CD4-positive, alpha-beta memory T cell (primary cell): Measurements from ENCODE around the gene UTS2B. TPM values are rescaled to one million over a fixed set of nuclear protein-coding genes. Genes with fewer than 3 reads are reported as not detected.

Source experiments
- CTCF ChIA-PET: fragments of 350-600 bp; sonication (Branson Sonifier 250); formaldehyde crosslinking; loops from one replicate; lab custom pipeline; 2021; ENCODE audit warnings: inconsistent platforms; ENCODE audit not compliant: partially characterized antibody; lab: Charles Lee
- POLR2A ChIA-PET: fragments of 350-600 bp; sonication (Branson Sonifier 250); formaldehyde crosslinking; loops from one replicate; lab custom pipeline; 2021; ENCODE audit not compliant: partially characterized antibody; lab: Charles Lee
- DNase-seq, 5 donors: peaks; one replicate each; pipeline versions ENCODE4 v3.0.0 to v3.0.0-alpha.2; 2020 to 2022; ENCODE audit warnings: mixed read lengths in 1 of 5
- H3K27ac ChIP-seq: one replicate; pipeline ENCODE4 v1.7.0; 2013; ENCODE audit warnings: low read depth, low read length
- H3K27me3 ChIP-seq: 2 replicates; pipeline ENCODE4 v1.7.0; 2013; ENCODE audit warnings: mild to moderate bottlenecking, low read length, moderate library complexity; ENCODE audit not compliant: insufficient read depth
- H3K36me3 ChIP-seq: 2 replicates; pipeline ENCODE4 v1.7.0; 2013; ENCODE audit warnings: mild to moderate bottlenecking, low read length, moderate library complexity; ENCODE audit not compliant: insufficient read depth
- H3K4me1 ChIP-seq: 2 replicates; pipeline ENCODE4 v1.7.0; 2013; ENCODE audit warnings: mild to moderate bottlenecking, low read length, moderate library complexity; ENCODE audit not compliant: insufficient read depth
- H3K4me3 ChIP-seq, 2 donors: one replicate each; pipeline ENCODE4 v1.7.0; 2013; ENCODE audit warnings: low read length in 2 of 2, mild to moderate bottlenecking in 1 of 2
- H3K9me3 ChIP-seq, 2 donors: one replicate each; pipeline ENCODE4 v1.7.0; 2013; ENCODE audit warnings: low read length in 2 of 2, control low read depth in 1 of 2; ENCODE audit not compliant: control insufficient read depth in 1 of 2
- H3K27ac Mint-ChIP-seq, 7 donors: one replicate each; pipeline ENCODE4 v1.8.0; 2020 to 2021; ENCODE audit warnings: mixed read lengths in 7 of 7, mild to moderate bottlenecking in 6 of 7, inconsistent platforms in 3 of 7, moderate library complexity in 3 of 7
- H3K27me3 Mint-ChIP-seq, 2 donors: one replicate each; pipeline ENCODE4 v1.8.0; 2020 to 2021; ENCODE audit warnings: mixed read lengths in 2 of 2
- H3K36me3 Mint-ChIP-seq, 2 donors: one replicate each; pipeline ENCODE4 v1.8.0; 2020 to 2021; ENCODE audit warnings: mixed read lengths in 2 of 2, inconsistent platforms in 1 of 2, mild to moderate bottlenecking in 1 of 2
- H3K4me1 Mint-ChIP-seq, 4 donors: one replicate each; pipeline ENCODE4 v1.8.0; 2020 to 2021; ENCODE audit warnings: mixed read lengths in 4 of 4, mild to moderate bottlenecking in 1 of 4
- H3K4me3 Mint-ChIP-seq, 8 donors: one replicate each; pipeline ENCODE4 v1.8.0; 2020 to 2021; ENCODE audit warnings: mixed read lengths in 8 of 8, mild to moderate bottlenecking in 7 of 8, moderate library complexity in 6 of 8, inconsistent platforms in 3 of 8
- H3K9me3 Mint-ChIP-seq, 8 donors: one replicate each; pipeline ENCODE4 v1.8.0; 2020 to 2021; ENCODE audit warnings: mixed read lengths in 8 of 8, mild to moderate bottlenecking in 5 of 8, inconsistent platforms in 3 of 8, moderate library complexity in 1 of 8
- intact Hi-C: fragments of 100-400 bp; cut with micrococcal nuclease; formaldehyde crosslinking; loops from one replicate; pipeline ENCODE4 v1.15.1; 2023
- polyA plus RNA-seq, 2 donors: library from polyadenylated mRNA; unstranded; fragments of 300-500 nt; fragmentation: Illumina TruSeq; gene quantifications; one replicate each; pipeline ENCODE4 v1.2.3, GENCODE V29; 2021
- total RNA-seq, 2 experiments: library from RNA; stranded (reverse); gene quantifications; one replicate each; pipeline ENCODE4 v1.2.3, GENCODE V29; 2021

Gene UTS2B, protein sequence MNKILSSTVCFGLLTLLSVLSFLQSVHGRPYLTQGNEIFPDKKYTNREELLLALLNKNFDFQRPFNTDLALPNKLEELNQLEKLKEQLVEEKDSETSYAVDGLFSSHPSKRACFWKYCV
- not detected for total RNA-seq
- polyA plus RNA-seq, result not detected

DNA sequence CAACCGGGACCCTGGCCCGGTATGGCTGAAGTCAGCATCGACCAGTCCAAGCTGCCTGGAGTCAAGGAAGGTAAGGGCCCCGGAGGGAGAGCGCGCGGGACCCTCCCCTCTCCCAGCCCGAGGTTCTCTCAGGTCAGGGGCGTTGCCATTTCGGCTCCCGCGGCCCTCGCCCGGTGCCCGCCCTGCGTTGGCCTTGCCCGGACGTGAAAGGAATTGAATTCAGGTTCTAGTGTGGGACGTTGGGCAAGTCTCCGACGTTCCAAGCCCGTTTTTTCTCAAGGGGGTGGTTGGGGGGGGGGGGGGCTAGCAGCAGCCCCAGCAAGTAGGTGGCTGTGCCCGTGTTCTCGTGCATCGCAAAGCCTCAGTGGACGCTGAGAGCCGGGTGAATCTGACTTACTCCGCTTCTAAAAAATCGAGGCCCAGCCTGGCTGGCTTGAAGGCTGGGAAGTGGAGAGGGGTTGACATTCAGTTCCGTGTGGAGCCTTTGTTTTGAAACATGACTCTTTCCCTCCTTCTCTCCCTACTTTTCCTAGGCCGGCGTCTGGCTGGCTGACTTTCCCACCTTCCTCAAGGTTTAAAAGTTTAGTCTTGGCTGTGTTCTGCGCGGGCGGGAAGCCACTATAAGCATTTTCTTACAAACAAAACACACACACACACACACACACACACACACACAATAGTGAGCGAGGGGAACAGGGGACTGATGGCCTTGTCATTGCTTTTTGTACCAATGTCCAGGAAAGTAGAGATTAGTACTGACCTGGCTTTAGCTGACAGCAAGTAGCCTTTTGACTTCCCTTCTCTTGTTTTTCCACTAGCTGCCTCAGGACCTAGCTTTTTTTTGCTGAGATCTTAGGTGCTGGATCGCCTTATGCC is at the start of gene UTS2B:
Gene UTS2B (minus strand): TSS at position 873 of the 876 bp plus-strand sequence. CDS start 48,337 bp downstream, outside the sequence.
- Histone ChIP-seq H3K9me3 (no peaks in the 10 kb centered on the region), H3K27me3 (no peaks in the 10 kb centered on the region), H3K4me1 (peaks cover 24% of the 10 kb centered on the region), H3K36me3 (no peaks in the 10 kb centered on the region), H3K27ac (peak within 1 kb of the TSS; percentile 40), H3K4me3 (peak within 1 kb of the TSS in 1 of 2 donors; percentile 58)
- ChIA-PET POLR2A (no interaction called here), CTCF (no interaction called here)
- H3K4me1 Mint-ChIP-seq, result peaks cover 13 to 29% (median 22%) of the 10 kb centered on the region in 4 donors
- intact Hi-C loops, result no loop called here
- no peaks in the 10 kb centered on the region for H3K9me3 Mint-ChIP-seq
- peak within 1 kb of the TSS in 6 of 7 donors; percentile 44 to 92 (median 66) for H3K27ac Mint-ChIP-seq
- H3K27me3 Mint-ChIP-seq, result peaks cover 0 to 11% of the 10 kb centered on the region in 2 donors
- DNase-seq, result peak in 3 of 5 donors; percentile 7 to 14 (median 12)
- H3K36me3 Mint-ChIP-seq, result peaks cover 0 to 2% of the 10 kb centered on the region in 2 donors
- peak within 1 kb of the TSS; percentile 76 to 89 (median 84) for H3K4me3 Mint-ChIP-seq

DNA sequence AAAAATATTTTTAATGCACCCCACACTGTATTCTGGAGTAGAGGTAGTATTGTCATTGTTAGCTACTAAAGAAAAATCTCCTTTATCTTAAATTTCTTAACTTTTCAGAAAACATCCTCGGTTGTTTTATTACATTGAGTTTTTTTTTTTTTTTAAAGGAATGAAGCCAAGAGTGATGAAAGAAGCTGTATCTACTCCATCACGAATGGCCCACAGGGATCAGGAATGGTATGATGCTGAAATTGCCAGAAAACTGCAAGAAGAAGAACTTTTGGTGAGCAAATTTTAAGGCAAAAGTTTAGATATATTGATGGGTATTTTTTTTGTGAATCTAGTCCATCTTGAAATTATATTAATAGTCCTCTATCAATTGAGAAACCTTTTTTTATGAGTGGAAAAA is 49.7 kb upstream of the UTS2B start:
- no peak overlapping the region for H3K4me3 ChIP-seq
- Mint-ChIP-seq H3K4me3 (no peak overlapping the region), H3K27ac (no peak overlapping the region), H3K36me3 (peaks cover 0 to 21% of the 10 kb centered on the region in 2 donors), H3K27me3 (no peaks in the 10 kb centered on the region), H3K4me1 (peaks cover 0 to 8% (median 4%) of the 10 kb centered on the region in 4 donors), H3K9me3 (no peaks in the 10 kb centered on the region)
- ChIA-PET POLR2A (no interaction called here), CTCF (no interaction called here)
- H3K27ac ChIP-seq, result no peak overlapping the region
- H3K36me3 ChIP-seq, result no peaks in the 10 kb centered on the region
- H3K27me3 ChIP-seq, result no peaks in the 10 kb centered on the region
- H3K4me1 ChIP-seq, result no peaks in the 10 kb centered on the region
- DNase-seq, result no peak
- intact Hi-C loops, result no loop called here
- H3K9me3 ChIP-seq, result no peaks in the 10 kb centered on the region

DNA sequence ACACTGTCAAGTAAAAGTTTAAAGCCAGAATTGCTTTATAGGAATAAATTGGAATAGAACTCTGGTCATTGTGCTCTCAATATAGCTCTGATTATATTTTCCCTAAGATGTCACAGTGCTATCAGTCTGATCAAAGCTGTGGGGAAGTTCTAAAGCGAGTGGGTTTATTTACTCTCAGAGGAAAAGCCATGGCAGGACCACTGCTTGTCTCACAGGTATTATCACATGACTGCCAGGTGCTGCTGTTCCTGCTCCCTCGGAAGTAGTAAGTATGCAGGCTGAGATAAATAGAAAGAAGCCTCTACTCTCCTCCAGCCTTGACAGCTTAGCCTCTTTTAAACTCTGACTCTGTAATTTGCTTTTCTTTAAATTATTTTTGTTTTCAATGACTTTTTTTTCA is 49.1 kb upstream of the UTS2B start:
- intact Hi-C loops, result loop anchor here (10.0 kb wide), 1 partner anchor 125 kb away; no protein-coding TSS in a partner anchor
- Mint-ChIP-seq H3K27ac (no peak overlapping the region), H3K4me3 (no peak overlapping the region), H3K4me1 (peaks cover 0 to 8% (median 4%) of the 10 kb centered on the region in 4 donors), H3K36me3 (peaks cover 0 to 21% of the 10 kb centered on the region in 2 donors), H3K27me3 (no peaks in the 10 kb centered on the region), H3K9me3 (no peaks in the 10 kb centered on the region)
- H3K27me3 ChIP-seq, result no peaks in the 10 kb centered on the region
- no peak overlapping the region for H3K27ac ChIP-seq
- no peaks in the 10 kb centered on the region for H3K9me3 ChIP-seq
- no peaks in the 10 kb centered on the region for H3K4me1 ChIP-seq
- POLR2A ChIA-PET, result no interaction called here
- DNase-seq, result peak in 2 of 5 donors; percentile 6 to 16
- no peak overlapping the region for H3K4me3 ChIP-seq
- CTCF ChIA-PET, result no interaction called here
- no peaks in the 10 kb centered on the region for H3K36me3 ChIP-seq

DNA sequence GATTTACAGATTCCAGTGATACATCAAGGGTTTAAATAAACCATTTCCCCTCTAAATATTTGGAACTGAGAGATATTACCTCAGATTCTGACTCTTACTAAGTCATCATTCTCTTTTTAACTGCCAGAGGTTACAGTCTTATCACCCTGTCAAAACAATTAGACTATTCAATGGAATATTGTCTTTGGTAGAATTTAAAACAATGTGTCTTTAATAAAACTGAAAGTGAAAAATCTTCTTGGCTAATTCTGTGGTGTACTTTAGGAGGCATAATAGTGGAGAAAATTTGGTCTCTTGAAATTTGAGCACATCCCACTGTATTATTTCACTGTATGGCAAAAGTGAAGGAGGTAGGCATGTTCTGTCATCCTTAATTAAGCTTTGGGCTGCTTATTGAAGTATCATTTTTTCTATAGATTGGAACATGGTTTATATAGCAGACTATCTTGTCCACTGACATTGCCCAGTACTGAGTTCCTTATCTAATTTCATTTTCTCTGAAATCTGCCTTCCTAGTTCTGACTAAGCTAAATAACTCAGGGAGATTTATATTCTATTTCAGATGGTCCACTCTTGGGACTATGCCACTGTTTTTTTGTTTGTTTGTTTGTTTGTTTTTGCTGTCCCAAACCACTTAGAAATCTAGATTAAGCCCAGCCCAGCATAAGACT is 48.0 kb upstream of the UTS2B start:
- H3K27ac Mint-ChIP-seq, result peak overlapping the region in 1 of 7 donors; percentile 4
- H3K9me3 Mint-ChIP-seq, result no peaks in the 10 kb centered on the region
- no peak overlapping the region for H3K4me3 Mint-ChIP-seq
- peaks cover 0 to 15% of the 10 kb centered on the region in 2 donors for H3K36me3 Mint-ChIP-seq
- Histone ChIP-seq H3K27ac (no peak overlapping the region), H3K9me3 (no peaks in the 10 kb centered on the region), H3K4me1 (no peaks in the 10 kb centered on the region), H3K27me3 (no peaks in the 10 kb centered on the region), H3K36me3 (no peaks in the 10 kb centered on the region), H3K4me3 (no peak overlapping the region)
- no peaks in the 10 kb centered on the region for H3K27me3 Mint-ChIP-seq
- ChIA-PET POLR2A (no interaction called here), CTCF (no interaction called here)
- H3K4me1 Mint-ChIP-seq, result peaks cover 0 to 8% (median 4%) of the 10 kb centered on the region in 4 donors
- intact Hi-C loops, result loop anchor here (10.0 kb wide), 1 partner anchor 123 kb away; no protein-coding TSS in a partner anchor
- no peak for DNase-seq

DNA sequence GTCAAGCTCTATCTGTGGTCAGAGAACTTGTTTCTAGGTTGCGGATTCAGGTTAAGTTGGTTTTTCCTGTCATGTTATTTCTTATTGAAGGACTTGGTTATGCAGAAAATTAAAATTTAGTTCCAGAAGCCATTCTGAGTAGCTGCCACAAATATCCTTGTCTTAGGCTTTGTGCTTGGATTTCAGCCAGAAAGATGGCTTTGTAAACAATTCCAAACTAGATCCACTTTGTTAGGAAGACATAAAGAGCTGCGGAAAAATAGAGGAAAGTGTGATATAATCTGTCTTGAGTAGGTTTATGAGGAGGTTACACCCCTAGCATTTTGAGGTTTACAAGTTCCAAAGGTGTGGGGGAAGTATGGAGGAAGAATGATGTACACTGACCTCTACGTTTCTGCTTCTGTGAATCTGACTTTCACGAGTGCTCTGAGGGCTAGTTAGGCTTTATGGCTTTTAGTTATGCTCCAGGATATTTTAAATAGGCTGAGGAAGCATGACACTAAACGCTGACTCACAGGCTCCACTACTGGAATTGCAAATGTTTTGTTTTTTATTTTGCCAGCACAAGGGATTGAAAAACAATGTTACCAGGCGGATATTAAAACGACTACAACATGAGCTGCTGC is 46.3 kb upstream of the UTS2B start:
- Histone ChIP-seq H3K4me3 (no peak overlapping the region), H3K9me3 (no peaks in the 10 kb centered on the region), H3K4me1 (no peaks in the 10 kb centered on the region), H3K27me3 (no peaks in the 10 kb centered on the region), H3K36me3 (no peaks in the 10 kb centered on the region), H3K27ac (no peak overlapping the region)
- Mint-ChIP-seq H3K27me3 (no peaks in the 10 kb centered on the region), H3K9me3 (no peaks in the 10 kb centered on the region), H3K4me3 (no peak overlapping the region), H3K4me1 (peaks cover 0 to 14% (median 6%) of the 10 kb centered on the region in 4 donors), H3K36me3 (peaks cover 0 to 6% of the 10 kb centered on the region in 2 donors), H3K27ac (no peak overlapping the region)
- intact Hi-C loops, result loop anchor here (10.0 kb wide), 1 partner anchor 122 kb away; no protein-coding TSS in a partner anchor
- DNase-seq, result no peak
- CTCF ChIA-PET, result no interaction called here
- POLR2A ChIA-PET, result no interaction called here

DNA sequence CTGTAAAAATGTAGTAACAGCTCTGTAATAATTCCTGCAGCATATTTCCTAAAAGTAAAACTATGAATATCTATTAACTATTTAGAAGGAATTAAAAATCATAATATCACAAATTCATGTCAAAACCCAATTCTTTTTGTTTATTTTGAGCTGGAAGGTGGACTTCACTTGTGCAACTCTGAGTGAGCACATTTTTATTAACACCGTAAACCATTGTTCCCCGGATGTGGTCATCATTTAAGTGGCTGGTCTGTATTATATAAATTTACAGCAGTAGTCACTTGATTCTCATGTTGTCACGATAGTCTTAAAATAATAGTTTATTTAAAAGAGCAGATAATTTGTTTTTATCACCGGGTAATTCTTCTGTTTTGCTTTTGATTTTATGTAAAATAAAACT is 43.0 kb upstream of the UTS2B start:
- Histone ChIP-seq H3K4me1 (no peaks in the 10 kb centered on the region), H3K27me3 (no peaks in the 10 kb centered on the region), H3K4me3 (no peak overlapping the region), H3K36me3 (no peaks in the 10 kb centered on the region), H3K27ac (no peak overlapping the region), H3K9me3 (no peaks in the 10 kb centered on the region)
- peaks cover 0 to 10% of the 10 kb centered on the region in 2 donors for H3K36me3 Mint-ChIP-seq
- peaks cover 0 to 8% (median 3%) of the 10 kb centered on the region in 4 donors for H3K4me1 Mint-ChIP-seq
- no peak overlapping the region for H3K4me3 Mint-ChIP-seq
- CTCF ChIA-PET, result no interaction called here
- no peak overlapping the region for H3K27ac Mint-ChIP-seq
- no peaks in the 10 kb centered on the region for H3K27me3 Mint-ChIP-seq
- DNase-seq, result no peak
- POLR2A ChIA-PET, result no interaction called here
- H3K9me3 Mint-ChIP-seq, result no peaks in the 10 kb centered on the region
- intact Hi-C loops, result loop anchor here (10.0 kb wide), 1 partner anchor 119 kb away; no protein-coding TSS in a partner anchor
